Stimulated activated memory B cell treated with anti-CD40 and anti-IgM and Interleukin-4, amounts not matched to agents 10 μg/mL and 1 μg/mL and 100 μg/mL, for 72 hours (primary cell): ENCODE measurements around the gene WBP11.
"Not testable (repeated sequence)": the region's sequence is repeated elsewhere in the genome, so short reads cannot be mapped to it uniquely, and the experiment has no call there.

Source experiments
- ATAC-seq: fragments of 150-1000 bp; cut with Tn5 transposase; 2 replicates; pipeline ENCODE4 v1.10.0; 2021
- H3K27ac Mint-ChIP-seq: one replicate; pipeline ENCODE4 v1.8.0; 2022; ENCODE audit warnings: mild to moderate bottlenecking, mixed read lengths
- H3K27me3 Mint-ChIP-seq: one replicate; pipeline ENCODE4 v1.8.0; 2022; ENCODE audit warnings: mixed read lengths
- H3K36me3 Mint-ChIP-seq: one replicate; pipeline ENCODE4 v1.8.0; 2022; ENCODE audit warnings: mixed read lengths
- H3K4me1 Mint-ChIP-seq: one replicate; pipeline ENCODE4 v1.8.0; 2022; ENCODE audit warnings: mixed read lengths
- H3K4me3 Mint-ChIP-seq: one replicate; pipeline ENCODE4 v1.8.0; 2022; ENCODE audit warnings: mild to moderate bottlenecking, moderate library complexity, mixed read lengths
- H3K9me3 Mint-ChIP-seq: one replicate; pipeline ENCODE4 v1.8.0; 2022; ENCODE audit warnings: mixed read lengths

Gene WBP11

DNA sequence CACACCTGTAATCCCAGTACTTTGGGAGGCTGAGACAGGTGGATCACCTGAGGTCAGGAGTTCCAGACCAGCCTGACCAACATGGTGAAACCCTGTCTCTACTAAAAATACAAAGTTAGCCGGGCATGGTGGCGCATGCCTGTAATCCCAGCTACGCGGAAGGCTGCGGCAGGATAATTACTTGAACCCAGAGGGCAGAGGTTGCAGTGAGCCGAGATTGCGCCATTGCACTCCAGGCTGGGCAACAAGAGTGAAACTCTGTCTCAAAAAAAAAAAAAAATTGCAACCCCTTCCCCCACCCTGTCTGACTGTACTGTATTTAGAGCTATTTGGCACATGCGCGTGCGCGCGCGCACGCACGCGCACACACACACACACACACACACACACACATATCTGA lies 66.8 kb downstream of the WBP11 start:
- not testable (repeated sequence) for ATAC-seq, H3K4me3 Mint-ChIP-seq

More for the DNA sequence above, 66.8 kb downstream of the WBP11 start:
- H3K27ac Mint-ChIP-seq, H3K4me1 Mint-ChIP-seq, H3K36me3 Mint-ChIP-seq, H3K27me3 Mint-ChIP-seq, H3K9me3 Mint-ChIP-seq: not testable (repeated sequence)
